ENCODE data around the gene ANAPC7. TPM values are rescaled to one million over a fixed set of nuclear protein-coding genes. Genes with fewer than 3 reads are reported as not detected.

Gene ANAPC7
- total RNA-seq, 4 donors from 2014 or later = 26.0 to 38.4 (median 32.2) TPM

DNA sequence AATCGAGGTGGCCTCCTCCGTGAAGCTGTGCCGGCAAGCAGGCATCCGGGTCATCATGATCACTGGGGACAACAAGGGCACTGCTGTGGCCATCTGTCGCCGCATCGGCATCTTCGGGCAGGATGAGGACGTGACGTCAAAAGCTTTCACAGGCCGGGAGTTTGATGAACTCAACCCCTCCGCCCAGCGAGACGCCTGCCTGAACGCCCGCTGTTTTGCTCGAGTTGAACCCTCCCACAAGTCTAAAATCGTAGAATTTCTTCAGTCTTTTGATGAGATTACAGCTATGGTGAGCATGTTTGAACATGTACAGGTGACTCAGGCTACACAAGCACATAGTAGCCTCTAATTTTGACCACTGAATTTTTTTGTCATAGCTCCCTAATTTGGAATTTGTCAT is 62.8 kb downstream of the ANAPC7 start:
- TF ChIP-seq, protein P1, sequence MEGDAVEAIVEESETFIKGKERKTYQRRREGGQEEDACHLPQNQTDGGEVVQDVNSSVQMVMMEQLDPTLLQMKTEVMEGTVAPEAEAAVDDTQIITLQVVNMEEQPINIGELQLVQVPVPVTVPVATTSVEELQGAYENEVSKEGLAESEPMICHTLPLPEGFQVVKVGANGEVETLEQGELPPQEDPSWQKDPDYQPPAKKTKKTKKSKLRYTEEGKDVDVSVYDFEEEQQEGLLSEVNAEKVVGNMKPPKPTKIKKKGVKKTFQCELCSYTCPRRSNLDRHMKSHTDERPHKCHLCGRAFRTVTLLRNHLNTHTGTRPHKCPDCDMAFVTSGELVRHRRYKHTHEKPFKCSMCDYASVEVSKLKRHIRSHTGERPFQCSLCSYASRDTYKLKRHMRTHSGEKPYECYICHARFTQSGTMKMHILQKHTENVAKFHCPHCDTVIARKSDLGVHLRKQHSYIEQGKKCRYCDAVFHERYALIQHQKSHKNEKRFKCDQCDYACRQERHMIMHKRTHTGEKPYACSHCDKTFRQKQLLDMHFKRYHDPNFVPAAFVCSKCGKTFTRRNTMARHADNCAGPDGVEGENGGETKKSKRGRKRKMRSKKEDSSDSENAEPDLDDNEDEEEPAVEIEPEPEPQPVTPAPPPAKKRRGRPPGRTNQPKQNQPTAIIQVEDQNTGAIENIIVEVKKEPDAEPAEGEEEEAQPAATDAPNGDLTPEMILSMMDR (IDR thresholded peaks at IDR 0.05; ENCODE audit: low read depth) = no peak

- TF ChIP-seq, protein P1 (IDR thresholded peaks at IDR 0.05; ENCODE audit: low read depth) = no peak
Measured at GRCh38 chr12:110339184-110339952, 64.1 kb downstream of the ANAPC7 start.

GRCh38 chr12:110338754-110339153 is 64.8 kb downstream of the ANAPC7 start:
- TF ChIP-seq, protein P1 (IDR thresholded peaks at IDR 0.05; ENCODE audit: low read depth) = no peak

DNA sequence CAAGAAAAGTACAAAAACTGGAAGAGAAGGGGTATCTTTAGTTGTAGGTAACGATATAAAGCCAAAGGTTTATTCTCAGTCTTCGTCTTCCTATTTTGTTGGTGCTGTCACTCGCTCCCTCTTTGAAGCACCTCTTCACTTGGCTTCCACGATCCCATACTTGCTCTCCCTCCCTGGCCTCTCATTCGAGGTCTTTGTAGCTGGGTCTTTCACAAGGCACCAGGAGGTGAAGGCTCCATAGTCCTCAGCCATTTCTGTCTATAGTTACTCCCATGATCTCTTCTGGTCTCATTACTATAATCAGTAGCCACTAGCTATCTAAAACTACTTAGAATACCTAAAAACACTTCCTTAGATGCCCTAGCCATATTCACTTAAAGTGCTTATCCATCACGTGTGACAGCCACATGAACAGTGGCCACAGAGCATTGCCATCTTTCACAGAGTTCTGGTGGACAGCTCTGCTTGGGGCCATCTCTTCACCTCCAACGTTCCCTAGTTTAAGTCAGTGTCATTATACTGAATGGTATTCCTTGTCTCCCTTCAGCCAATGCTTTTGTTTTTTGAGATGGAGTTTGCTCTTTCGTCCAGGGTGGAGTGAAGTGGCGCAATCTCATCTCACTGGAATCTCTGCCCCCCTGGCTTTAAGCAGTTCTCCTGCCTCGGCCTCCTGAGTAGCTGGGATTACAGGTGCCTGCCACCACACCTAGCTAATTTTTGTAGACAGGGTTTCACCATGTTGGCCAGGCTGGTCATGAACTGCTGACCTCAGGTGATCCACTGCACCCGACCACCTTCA is 65.4 kb downstream of the ANAPC7 start:
- TF ChIP-seq, protein P1 (IDR thresholded peaks at IDR 0.05; ENCODE audit: low read depth) = no peak

- TF ChIP-seq, protein P1 (IDR thresholded peaks at IDR 0.05; ENCODE audit: low read depth) = no peak
Measured at GRCh38 chr12:110335481-110336045, 67.9 kb downstream of the ANAPC7 start.

- TF ChIP-seq, protein P1 (IDR thresholded peaks at IDR 0.05; ENCODE audit: low read depth) = no peak
Measured at GRCh38 chr12:110333201-110333600, 70.3 kb downstream of the ANAPC7 start.

DNA sequence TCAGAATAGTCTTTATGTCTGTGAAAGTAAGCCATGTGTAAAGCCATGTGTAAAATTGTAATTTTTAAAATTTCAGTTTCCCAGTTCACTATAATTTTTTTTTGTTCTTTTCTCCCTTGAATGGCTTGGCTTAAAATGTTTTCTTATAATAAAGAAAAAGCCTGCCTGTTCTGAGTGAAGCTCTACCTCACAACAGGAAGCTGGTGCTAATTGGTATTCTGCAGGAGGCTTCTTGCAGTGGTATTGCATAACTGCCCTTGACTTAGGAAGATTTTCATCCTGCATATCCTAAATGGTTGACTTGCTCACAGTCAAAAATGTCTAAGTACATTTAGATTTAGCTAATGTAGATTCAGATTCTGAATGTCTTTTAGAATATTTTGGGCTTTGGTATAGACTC is 73.0 kb downstream of the ANAPC7 start:
- TF ChIP-seq, protein P1 (IDR thresholded peaks at IDR 0.05; ENCODE audit: low read depth) = no peak
